ENCODE results near the gene MAMDC2. TPM values are rescaled to one million over a fixed set of nuclear protein-coding genes. Genes with fewer than 3 reads are reported as not detected.

Gene MAMDC2
- total and polyA plus RNA-seq, 2 donors (not counting 1 experiment from before 2014, with no cell fraction given): 14.4 to 23.0 TPM

- Histone ChIP-seq H3K27me3 (ENCODE audit: control insufficient read depth, insufficient read depth, low read length) (no peaks in the 10 kb centered on the region), H3K79me2 (ENCODE audit: control insufficient read depth, insufficient read depth, low read length) (no peaks in the 10 kb centered on the region), H3K27ac (ENCODE audit: insufficient read depth, low read length) (no peak overlapping the region), H3K9ac (ENCODE audit: insufficient read depth, low read length) (no peak overlapping the region), H3K4me1 (ENCODE audit: control insufficient read depth, extremely low read depth, insufficient read depth, low read length) (no peaks in the 10 kb centered on the region), H4K20me1 (ENCODE audit: control insufficient read depth, extremely low read depth, insufficient read depth, low read length) (no peaks in the 10 kb centered on the region), H3K4me2 (ENCODE audit: extremely low read depth, insufficient read depth, low read length) (no peak overlapping the region), H3K9me3 (ENCODE audit: control insufficient read depth, insufficient read depth, low read depth, low read length) (no peaks in the 10 kb centered on the region), H3K4me3 (replicated peaks in 1 of 4; ENCODE audit: control extremely low read depth in 1 of 4, insufficient read depth in 1 of 4, low read depth in 3 of 4, low read length in 4 of 4) (no peak overlapping the region), H2AFZ (ENCODE audit: low read length) (no peak overlapping the region), H3K36me3 (ENCODE audit: control insufficient read depth, insufficient read depth, low read length) (no peaks in the 10 kb centered on the region)
- TF ChIP-seq CTCF (conservative IDR thresholded peaks at IDR 0.05 in 1 of 2, IDR thresholded peaks at IDR 0.05 in 1 of 2; ENCODE audit: low read depth in 1 of 2, low read length in 2 of 2) (no peak), EZH2 (IDR thresholded peaks at IDR 0.05; ENCODE audit: low read length, missing control alignments) (no peak)
- DNase-seq (ENCODE audit: low read depth in 2 of 2): no peak
These were observed 47.9 kb downstream of the MAMDC2 start for GRCh38 chr9:70091572-70091971.

- H3K27ac ChIP-seq (ENCODE audit: insufficient read depth, low read length): no peak overlapping the region
These were observed 48.5 kb downstream of the MAMDC2 start for GRCh38 chr9:70092190-70092589.

GRCh38 chr9:70093095-70093494 is 49.4 kb downstream of the MAMDC2 start:
- no peak for TF ChIP-seq EZH2 (IDR thresholded peaks at IDR 0.05; ENCODE audit: low read length, missing control alignments)
- no peak for TF ChIP-seq CTCF (conservative IDR thresholded peaks at IDR 0.05 in 1 of 2, IDR thresholded peaks at IDR 0.05 in 1 of 2; ENCODE audit: low read depth in 1 of 2, low read length in 2 of 2)
- no peak overlapping the region for H2AFZ ChIP-seq (ENCODE audit: low read length)
- H3K9ac ChIP-seq (ENCODE audit: insufficient read depth, low read length): no peak overlapping the region
- no peak overlapping the region for H3K4me3 ChIP-seq (replicated peaks in 1 of 4; ENCODE audit: control extremely low read depth in 1 of 4, insufficient read depth in 1 of 4, low read depth in 3 of 4, low read length in 4 of 4)
- no peaks in the 10 kb centered on the region for H3K36me3 ChIP-seq (ENCODE audit: control insufficient read depth, insufficient read depth, low read length)
- H3K9me3 ChIP-seq (ENCODE audit: control insufficient read depth, insufficient read depth, low read depth, low read length): no peaks in the 10 kb centered on the region
- no peaks in the 10 kb centered on the region for H3K79me2 ChIP-seq (ENCODE audit: control insufficient read depth, insufficient read depth, low read length)
- H3K27ac ChIP-seq (ENCODE audit: insufficient read depth, low read length): no peak overlapping the region
- DNase-seq (ENCODE audit: low read depth in 2 of 2): no peak
- H3K4me2 ChIP-seq (ENCODE audit: extremely low read depth, insufficient read depth, low read length): no peak overlapping the region
- no peaks in the 10 kb centered on the region for H4K20me1 ChIP-seq (ENCODE audit: control insufficient read depth, extremely low read depth, insufficient read depth, low read length)
- no peaks in the 10 kb centered on the region for H3K4me1 ChIP-seq (ENCODE audit: control insufficient read depth, extremely low read depth, insufficient read depth, low read length)
- no peaks in the 10 kb centered on the region for H3K27me3 ChIP-seq (ENCODE audit: control insufficient read depth, insufficient read depth, low read length)

More at GRCh38 chr9:70092190-70092589, 48.5 kb downstream of the MAMDC2 start:
- H3K79me2 ChIP-seq (ENCODE audit: control insufficient read depth, insufficient read depth, low read length): no peaks in the 10 kb centered on the region
- DNase-seq (ENCODE audit: low read depth in 2 of 2): no peak
- H3K9me3 ChIP-seq (ENCODE audit: control insufficient read depth, insufficient read depth, low read depth, low read length): no peaks in the 10 kb centered on the region
- no peak overlapping the region for H3K9ac ChIP-seq (ENCODE audit: insufficient read depth, low read length)
- no peak overlapping the region for H2AFZ ChIP-seq (ENCODE audit: low read length)
- no peaks in the 10 kb centered on the region for H4K20me1 ChIP-seq (ENCODE audit: control insufficient read depth, extremely low read depth, insufficient read depth, low read length)
- TF ChIP-seq CTCF (conservative IDR thresholded peaks at IDR 0.05 in 1 of 2, IDR thresholded peaks at IDR 0.05 in 1 of 2; ENCODE audit: low read depth in 1 of 2, low read length in 2 of 2) (no peak), EZH2 (IDR thresholded peaks at IDR 0.05; ENCODE audit: low read length, missing control alignments) (no peak)
- no peaks in the 10 kb centered on the region for H3K36me3 ChIP-seq (ENCODE audit: control insufficient read depth, insufficient read depth, low read length)
- no peaks in the 10 kb centered on the region for H3K27me3 ChIP-seq (ENCODE audit: control insufficient read depth, insufficient read depth, low read length)
- H3K4me3 ChIP-seq (replicated peaks in 1 of 4; ENCODE audit: control extremely low read depth in 1 of 4, insufficient read depth in 1 of 4, low read depth in 3 of 4, low read length in 4 of 4): no peak overlapping the region
- H3K4me1 ChIP-seq (ENCODE audit: control insufficient read depth, extremely low read depth, insufficient read depth, low read length): no peaks in the 10 kb centered on the region
- no peak overlapping the region for H3K4me2 ChIP-seq (ENCODE audit: extremely low read depth, insufficient read depth, low read length)
